Karpas-422 (cell line): ENCODE measurements around the gene ARHGEF6. TPM values are rescaled to one million over a fixed set of nuclear protein-coding genes. Genes with fewer than 3 reads are reported as not detected.

Experiments used
- DNase-seq: peaks from one replicate; pipeline ENCODE4 v3.0.0-alpha.2; 2015
- H2AFZ ChIP-seq: fragments of 200-600 bp; sonication (generic); 2 replicates; pipeline ENCODE4 v1.6.1; 2014; ENCODE audit warnings: antibody characterized with exemption, low read length, mixed read lengths
- H3K27ac ChIP-seq: fragments of 200-600 bp; sonication (generic); 2 replicates; pipeline ENCODE4 v1.5.1; 2014; ENCODE audit warnings: mild to moderate bottlenecking, low read length, moderate library complexity
- H3K27me3 ChIP-seq: fragments of 200-600 bp; sonication (generic); 2 replicates; pipeline ENCODE4 v1.6.1; 2014; ENCODE audit warnings: low read length, mixed read lengths
- H3K36me3 ChIP-seq: fragments of 200-600 bp; sonication (generic); 2 replicates; pipeline ENCODE4 v1.6.1; 2014; ENCODE audit warnings: low read length, mixed read lengths; ENCODE audit not compliant: insufficient read depth
- H3K4me1 ChIP-seq: fragments of 200-600 bp; sonication (generic); 2 replicates; pipeline ENCODE4 v1.6.1; 2014; ENCODE audit warnings: mild to moderate bottlenecking, low read length, mixed read lengths
- H3K4me2 ChIP-seq: fragments of 200-600 bp; sonication (generic); 2 replicates; pipeline ENCODE4 v1.6.1; 2014; ENCODE audit warnings: low read length, low read depth, mild to moderate bottlenecking; ENCODE audit not compliant: poor library complexity, severe bottlenecking
- H3K4me3 ChIP-seq: fragments of 200-600 bp; sonication (generic); 2 replicates; pipeline ENCODE4 v1.5.1; 2014; ENCODE audit warnings: mild to moderate bottlenecking, antibody characterized with exemption, low read length, mixed read lengths
- H3K79me2 ChIP-seq: fragments of 200-600 bp; sonication (generic); 2 replicates; pipeline ENCODE4 v1.6.1; 2014; ENCODE audit warnings: mild to moderate bottlenecking, low read length, mixed read lengths
- H3K9ac ChIP-seq: fragments of 200-600 bp; sonication (generic); 2 replicates; pipeline ENCODE4 v1.6.0; 2014; ENCODE audit warnings: low read length
- H3K9me2 ChIP-seq: fragments of 200-600 bp; sonication (generic), shearing (Covaris generic); replicated peaks from 2 replicates; pipeline ENCODE4 v1.6.0; 2014; ENCODE audit warnings: mild to moderate bottlenecking, low read length, moderate library complexity; ENCODE audit not compliant: insufficient read depth
- H3K9me3 ChIP-seq: fragments of 300-700, 200-600 bp; sonication (generic); 2 replicates; pipeline ENCODE4 v1.6.1; 2014; ENCODE audit warnings: low read length, mixed read lengths
- H4K20me1 ChIP-seq: fragments of 200-600 bp; sonication (generic); 2 replicates; pipeline ENCODE4 v1.6.1; 2014; ENCODE audit warnings: mild to moderate bottlenecking, antibody characterized with exemption, low read length, low read depth; ENCODE audit not compliant: insufficient read depth
- total RNA-seq: library from RNA; depleted of rRNA; stranded (reverse); fragments of >200 nt; shearing (Covaris generic); gene quantifications from 2 replicates; pipeline ENCODE4 v1.2.3, GENCODE V29; 2014; ENCODE audit warnings: low replicate concordance

Gene ARHGEF6
- total RNA-seq, 1 experiment from 2014 or later, result 2.6 TPM

DNA sequence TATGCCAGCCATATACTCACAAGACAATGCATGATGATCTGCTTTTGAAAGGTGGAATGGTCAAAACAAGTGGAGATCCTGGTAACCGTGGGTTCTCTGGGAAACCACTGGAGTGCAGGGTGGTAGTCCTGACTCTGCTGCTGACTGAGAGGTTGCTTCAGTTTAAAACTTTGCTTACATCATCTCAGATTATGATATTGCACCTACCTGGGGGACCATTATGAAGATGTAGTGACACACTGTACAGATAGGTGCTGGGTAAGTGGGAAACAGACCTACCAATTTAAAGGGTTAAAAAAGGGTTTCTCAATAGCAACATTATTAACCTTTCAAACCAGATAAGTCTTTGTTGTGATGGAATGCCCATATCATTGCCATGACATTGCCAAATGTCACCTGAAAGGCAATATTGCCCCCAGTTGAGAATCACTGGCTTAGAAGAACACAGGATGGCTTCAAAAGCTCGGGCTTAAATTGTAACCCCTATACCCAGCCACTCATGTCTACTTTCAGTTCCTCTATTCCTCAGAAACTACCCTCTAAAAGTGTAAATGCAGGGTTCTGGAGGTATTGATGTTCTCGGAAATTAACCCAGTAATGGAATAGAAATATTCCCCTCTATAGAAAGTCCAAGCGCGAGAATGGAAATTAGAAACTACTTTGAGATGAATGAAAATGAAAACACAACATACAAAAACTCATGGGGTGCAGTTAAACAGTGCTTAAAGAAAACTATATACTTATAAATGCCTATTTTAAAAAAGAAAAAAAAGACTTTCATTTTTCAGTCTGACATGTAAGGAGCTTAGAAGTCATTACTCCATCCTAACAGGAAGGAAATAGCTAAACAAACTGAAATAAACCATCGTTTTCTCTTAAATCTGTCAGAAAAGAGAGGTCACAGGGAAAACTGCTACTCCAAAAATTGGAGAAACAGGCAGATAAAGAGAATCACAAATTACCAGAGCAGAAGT lies 65.8 kb downstream of the ARHGEF6 start:
- peak; percentile 58 for DNase-seq
- H3K79me2 ChIP-seq, result no peaks in the 10 kb centered on the region
- no peaks in the 10 kb centered on the region for H3K9me2 ChIP-seq
- no peak overlapping the region for H3K4me2 ChIP-seq
- peaks cover 3% of the 10 kb centered on the region; the same call in 1 of the 2 replicates for H3K4me1 ChIP-seq
- no peak overlapping the region for H3K9ac ChIP-seq
- H3K9me3 ChIP-seq, result no peaks in the 10 kb centered on the region
- no peaks in the 10 kb centered on the region for H4K20me1 ChIP-seq
- H2AFZ ChIP-seq, result no peak overlapping the region
- H3K27me3 ChIP-seq, result 0 out of 2 replicates have a peak, but pooled peaks cover 2% of the 10 kb centered on the region
- no peaks in the 10 kb centered on the region for H3K36me3 ChIP-seq
- H3K27ac ChIP-seq, result no peak overlapping the region
- H3K4me3 ChIP-seq, result no peak overlapping the region

DNA sequence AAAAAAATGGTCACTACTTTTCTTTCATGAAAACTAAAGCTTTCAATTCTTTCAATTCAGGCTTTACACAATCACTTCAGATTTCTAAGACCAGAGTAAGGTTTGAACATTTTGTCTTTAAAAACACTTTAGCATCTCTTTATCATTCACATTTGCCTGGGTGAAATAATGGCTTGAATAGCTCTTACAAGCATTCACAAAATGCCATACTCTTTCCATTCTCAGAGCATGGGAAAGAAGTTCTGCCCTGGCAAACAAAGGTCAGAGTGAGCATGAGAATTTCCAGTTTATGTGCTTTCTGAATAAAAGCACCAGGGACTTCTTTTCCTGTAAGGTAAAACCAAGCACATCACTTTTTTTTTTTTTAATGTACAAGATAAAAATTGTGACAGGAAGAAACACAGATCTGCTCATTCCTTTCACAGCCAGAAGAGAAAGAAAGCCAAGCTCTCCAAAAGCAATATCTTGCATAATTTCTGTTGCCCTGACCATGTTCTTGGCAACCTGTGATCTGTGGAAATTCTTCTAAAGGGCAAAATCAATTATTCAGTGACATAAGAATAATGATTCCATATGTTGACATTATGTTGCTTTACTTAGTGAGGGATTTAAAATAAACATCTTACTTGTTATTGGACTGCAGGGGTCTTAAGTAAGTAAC lies 68.0 kb downstream of the ARHGEF6 start:
- Histone ChIP-seq H3K4me2 (no peak overlapping the region), H3K36me3 (no peaks in the 10 kb centered on the region), H3K9ac (no peak overlapping the region), H3K4me3 (no peak overlapping the region), H3K27me3 (0 out of 2 replicates have a peak, but pooled peaks cover 2% of the 10 kb centered on the region), H3K27ac (no peak overlapping the region), H3K9me2 (no peaks in the 10 kb centered on the region), H2AFZ (no peak overlapping the region), H3K79me2 (no peaks in the 10 kb centered on the region), H3K9me3 (no peaks in the 10 kb centered on the region), H3K4me1 (peaks cover 3% of the 10 kb centered on the region; the same call in 1 of the 2 replicates), H4K20me1 (no peaks in the 10 kb centered on the region)
- DNase-seq, result no peak

DNA sequence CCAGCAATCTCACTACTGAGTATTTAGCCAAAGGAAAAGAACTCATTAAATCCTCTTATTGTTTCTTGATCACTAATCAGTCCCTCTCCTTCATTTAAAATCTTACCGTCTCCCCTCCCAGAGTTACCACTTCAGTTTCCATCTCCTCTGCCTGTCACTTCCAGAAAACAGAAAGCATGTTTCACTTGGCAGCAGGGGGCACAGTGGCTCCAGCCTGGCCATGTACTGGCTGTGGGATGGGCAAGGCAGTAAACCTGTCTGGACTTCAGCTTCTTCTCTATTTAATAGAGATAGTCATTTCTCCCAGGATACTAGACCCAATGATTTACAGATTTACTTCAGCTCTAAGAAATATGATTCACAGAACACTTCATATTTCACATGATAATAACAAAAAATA lies 69.6 kb downstream of the ARHGEF6 start:
- Histone ChIP-seq H3K9me2 (no peaks in the 10 kb centered on the region), H2AFZ (no peak overlapping the region), H3K4me2 (no peak overlapping the region), H3K27ac (no peak overlapping the region), H3K79me2 (no peaks in the 10 kb centered on the region), H3K4me3 (no peak overlapping the region), H4K20me1 (no peaks in the 10 kb centered on the region), H3K27me3 (no peaks in the 10 kb centered on the region), H3K9ac (no peak overlapping the region), H3K9me3 (no peaks in the 10 kb centered on the region), H3K36me3 (no peaks in the 10 kb centered on the region), H3K4me1 (peaks cover 3% of the 10 kb centered on the region; the same call in 1 of the 2 replicates)
- peak; percentile 43 for DNase-seq

DNA sequence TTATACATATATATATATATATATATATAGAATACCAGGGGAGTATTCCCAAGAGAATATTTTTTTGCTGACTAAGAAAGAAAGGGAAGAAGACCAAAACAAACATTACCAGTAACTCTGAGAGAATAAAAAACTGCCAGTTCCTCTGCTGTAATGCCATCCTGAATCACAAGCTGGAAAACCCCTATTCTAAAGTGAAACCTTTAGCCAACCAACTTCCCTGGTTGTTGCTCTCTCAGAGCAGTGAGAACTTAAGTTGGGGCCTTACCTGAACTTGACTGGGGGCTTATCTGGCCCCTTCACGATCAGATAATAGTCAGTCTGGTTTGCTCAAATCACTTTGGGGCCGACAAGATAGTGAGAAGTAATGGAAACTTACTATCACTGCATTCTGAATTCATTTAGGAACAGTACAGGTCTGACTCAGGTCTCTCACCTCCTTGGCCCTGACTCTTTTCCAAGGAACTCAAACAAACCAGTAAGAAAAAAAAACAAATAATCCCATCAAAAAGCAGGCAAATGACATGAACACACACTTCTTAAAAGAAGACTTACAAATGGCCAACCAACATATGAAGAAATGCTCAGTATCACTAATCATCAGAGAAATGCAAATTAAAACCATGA lies 70.3 kb downstream of the ARHGEF6 start:
- DNase-seq, result no peak
- H3K4me1 ChIP-seq, result peaks cover 3% of the 10 kb centered on the region; the same call in 1 of the 2 replicates
- H3K9me2 ChIP-seq, result no peaks in the 10 kb centered on the region
- H3K27ac ChIP-seq, result no peak overlapping the region
- H2AFZ ChIP-seq, result no peak overlapping the region
- no peak overlapping the region for H3K4me2 ChIP-seq
- H3K4me3 ChIP-seq, result no peak overlapping the region
- H3K36me3 ChIP-seq, result no peaks in the 10 kb centered on the region
- no peaks in the 10 kb centered on the region for H3K79me2 ChIP-seq
- no peaks in the 10 kb centered on the region for H3K27me3 ChIP-seq
- no peaks in the 10 kb centered on the region for H3K9me3 ChIP-seq
- H4K20me1 ChIP-seq, result no peaks in the 10 kb centered on the region
- H3K9ac ChIP-seq, result no peak overlapping the region

DNA sequence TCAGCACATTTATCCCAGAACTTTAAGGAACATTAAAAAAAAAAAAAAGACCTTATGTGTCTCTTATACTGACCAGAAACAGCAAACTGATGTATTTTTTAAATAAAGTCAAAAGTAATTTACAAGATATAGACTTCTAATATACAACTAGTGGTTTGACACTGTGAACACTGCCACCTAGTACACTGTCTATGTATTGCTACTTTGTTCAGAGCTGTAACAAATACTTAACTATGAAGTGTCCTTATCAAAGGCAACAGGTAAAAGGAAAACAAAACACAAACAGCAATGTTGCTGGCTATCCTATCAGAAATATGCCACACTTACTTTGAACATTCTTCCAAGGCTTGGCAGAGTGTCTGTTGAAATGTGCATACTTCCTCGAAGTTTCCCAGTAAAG lies 72.4 kb downstream of the ARHGEF6 start:
- H4K20me1 ChIP-seq, result no peaks in the 10 kb centered on the region
- no peaks in the 10 kb centered on the region for H3K79me2 ChIP-seq
- no peak overlapping the region for H3K4me3 ChIP-seq
- no peaks in the 10 kb centered on the region for H3K9me2 ChIP-seq
- no peaks in the 10 kb centered on the region for H3K36me3 ChIP-seq
- H3K9me3 ChIP-seq, result no peaks in the 10 kb centered on the region
- no peak overlapping the region for H3K4me2 ChIP-seq
- no peaks in the 10 kb centered on the region for H3K27me3 ChIP-seq
- peak; percentile 45 for DNase-seq
- H3K27ac ChIP-seq, result no peak overlapping the region
- H3K9ac ChIP-seq, result no peak overlapping the region
- no peak overlapping the region for H2AFZ ChIP-seq
- no peaks in the 10 kb centered on the region for H3K4me1 ChIP-seq

DNA sequence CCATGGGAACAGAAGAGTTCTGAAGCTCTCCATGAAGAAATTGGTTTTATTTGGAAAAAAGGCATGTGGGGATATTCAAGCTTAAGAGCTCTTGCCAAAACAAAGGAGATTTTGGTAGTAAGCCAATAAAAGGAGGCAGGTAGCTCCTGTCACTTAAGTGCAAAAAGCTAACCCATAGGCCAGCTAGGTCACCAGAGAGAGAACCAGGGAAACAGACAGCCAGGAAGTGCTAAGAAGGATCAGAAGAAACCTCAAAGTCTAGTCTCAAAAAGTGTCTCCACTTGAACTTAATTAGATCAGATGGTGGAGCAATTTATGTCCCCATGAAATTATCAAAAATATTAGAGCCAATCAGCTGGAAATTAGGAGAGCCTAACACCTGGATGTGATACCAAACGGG lies 83.6 kb downstream of the ARHGEF6 start:
- H3K27me3 ChIP-seq, result no peaks in the 10 kb centered on the region
- H3K79me2 ChIP-seq, result no peaks in the 10 kb centered on the region
- H3K36me3 ChIP-seq, result no peaks in the 10 kb centered on the region
- H3K9me3 ChIP-seq, result 0 out of 2 replicates have a peak, but pooled peaks cover 3% of the 10 kb centered on the region
- no peak for DNase-seq
- H3K4me3 ChIP-seq, result no peak overlapping the region
- no peak overlapping the region for H2AFZ ChIP-seq
- no peak overlapping the region for H3K9ac ChIP-seq
- H3K27ac ChIP-seq, result no peak overlapping the region
- H4K20me1 ChIP-seq, result no peaks in the 10 kb centered on the region
- no peak overlapping the region for H3K4me2 ChIP-seq
- H3K9me2 ChIP-seq, result no peaks in the 10 kb centered on the region
- H3K4me1 ChIP-seq, result peaks cover 23% of the 10 kb centered on the region

DNA sequence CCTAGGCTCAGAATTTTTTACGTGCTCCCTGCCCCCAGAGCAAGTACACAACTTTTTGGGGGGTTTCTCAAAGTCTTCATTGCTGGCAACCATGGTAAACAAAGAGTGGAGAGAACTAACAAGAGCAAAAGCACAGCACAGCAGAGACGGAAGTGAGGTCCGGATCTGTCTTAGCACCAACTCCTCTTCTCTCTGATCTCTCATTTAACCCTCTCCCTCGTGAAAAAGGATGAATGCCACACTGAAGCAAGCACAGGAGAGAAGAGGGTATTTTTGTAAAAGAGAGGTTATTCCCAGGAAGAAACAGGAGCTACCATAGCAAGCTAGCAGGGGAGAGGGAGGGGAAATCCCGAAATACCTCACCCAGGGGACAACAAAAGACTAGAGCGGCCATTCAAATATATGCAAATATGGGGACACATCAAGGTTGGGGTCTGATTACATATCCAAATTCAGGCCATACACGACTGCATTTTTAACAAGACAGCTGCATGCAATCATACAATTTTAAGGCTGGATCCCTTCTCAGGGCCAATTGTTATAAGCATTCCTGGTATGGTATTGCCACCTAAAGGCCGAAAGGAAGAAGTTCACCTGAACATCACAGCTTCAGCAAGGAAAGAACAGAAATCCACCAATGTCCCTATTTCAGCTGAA lies 86.2 kb downstream of the ARHGEF6 start:
- Histone ChIP-seq H4K20me1 (no peaks in the 10 kb centered on the region), H3K36me3 (no peaks in the 10 kb centered on the region), H3K79me2 (no peaks in the 10 kb centered on the region), H3K4me1 (peaks cover 25% of the 10 kb centered on the region), H3K27me3 (no peaks in the 10 kb centered on the region), H3K9ac (peak overlapping the region; percentile 28; the same call in 1 of the 2 replicates), H3K9me3 (no peaks in the 10 kb centered on the region), H3K9me2 (no peaks in the 10 kb centered on the region), H2AFZ (peak overlapping the region; percentile 11; the same call in 1 of the 2 replicates), H3K4me3 (peak overlapping the region; percentile 49; the same call in 1 of the 2 replicates), H3K4me2 (peak overlapping the region; percentile 63), H3K27ac (peak overlapping the region; percentile 29; the same call in 1 of the 2 replicates)
- DNase-seq, result peak; percentile 86
